ENCODE results near the gene KLHL29.

KLHL29 gene

GRCh38 chr2:23611839-23612238, 226.9 kb downstream of the KLHL29 start:
- no peak overlapping the region for H3K27ac ChIP-seq (replicated peaks)
- peaks cover 21% of the 10 kb centered on the region for H3K27me3 ChIP-seq (ENCODE audit: insufficient read depth, poor library complexity, severe bottlenecking)
- no peak for DNase-seq (ENCODE audit: low read depth in 1 of 2, low spot score in 1 of 2)
- no peak for TF ChIP-seq GABPA (IDR thresholded peaks at IDR 0.05; ENCODE audit: low read depth)
- no peak for TF ChIP-seq POLR2AphosphoS5 (IDR thresholded peaks at IDR 0.05; ENCODE audit: low read depth)
- no peak for TF ChIP-seq REST (IDR thresholded peaks at IDR 0.05; ENCODE audit: insufficient replicate concordance, low read depth)
- TF ChIP-seq SPI1 (IDR thresholded peaks at IDR 0.05; ENCODE audit: borderline replicate concordance, low read depth): no peak
- no peak for TF ChIP-seq CTCF (IDR thresholded peaks at IDR 0.05; ENCODE audit: insufficient read depth, low read length)
- no peak overlapping the region for H3K4me3 ChIP-seq (replicated peaks; ENCODE audit: insufficient read depth, low read length)

GRCh38 chr2:23614701-23615100, 229.7 kb downstream of the KLHL29 start:
- no peak overlapping the region for H3K4me3 ChIP-seq (replicated peaks; ENCODE audit: insufficient read depth, low read length)
- TF ChIP-seq SPI1 (IDR thresholded peaks at IDR 0.05; ENCODE audit: borderline replicate concordance, low read depth) (no peak), GABPA (IDR thresholded peaks at IDR 0.05; ENCODE audit: low read depth) (no peak), POLR2AphosphoS5 (IDR thresholded peaks at IDR 0.05; ENCODE audit: low read depth) (no peak), REST (IDR thresholded peaks at IDR 0.05; ENCODE audit: insufficient replicate concordance, low read depth) (no peak), CTCF (IDR thresholded peaks at IDR 0.05; ENCODE audit: insufficient read depth, low read length) (no peak)
- H3K27ac ChIP-seq (replicated peaks): no peak overlapping the region
- no peak for DNase-seq (ENCODE audit: low read depth in 1 of 2, low spot score in 1 of 2)
- peaks cover 21% of the 10 kb centered on the region for H3K27me3 ChIP-seq (ENCODE audit: insufficient read depth, poor library complexity, severe bottlenecking)

- no peak for DNase-seq (ENCODE audit: low read depth in 1 of 2, low spot score in 1 of 2)
- no peak for TF ChIP-seq REST (IDR thresholded peaks at IDR 0.05; ENCODE audit: insufficient replicate concordance, low read depth)
- TF ChIP-seq POLR2AphosphoS5 (IDR thresholded peaks at IDR 0.05; ENCODE audit: low read depth): no peak
- TF ChIP-seq GABPA (IDR thresholded peaks at IDR 0.05; ENCODE audit: low read depth): no peak
- TF ChIP-seq SPI1 (IDR thresholded peaks at IDR 0.05; ENCODE audit: borderline replicate concordance, low read depth): no peak
- no peak for TF ChIP-seq CTCF (IDR thresholded peaks at IDR 0.05; ENCODE audit: insufficient read depth, low read length)
- Histone ChIP-seq H3K27me3 (ENCODE audit: insufficient read depth, poor library complexity, severe bottlenecking) (peaks cover 21% of the 10 kb centered on the region), H3K27ac (replicated peaks) (no peak overlapping the region), H3K4me3 (replicated peaks; ENCODE audit: insufficient read depth, low read length) (no peak overlapping the region)
Observed at GRCh38 chr2:23615216-23616020, 230.4 kb downstream of the KLHL29 start.

Data from HL-60 (cell line).